Lung (tissue), 12 donors: Measurements from ENCODE around the gene VEGFC. TPM values are rescaled to one million over a fixed set of nuclear protein-coding genes. Genes with fewer than 3 reads are reported as not detected.

Experiments
- ATAC-seq: fragments of 200-7000 bp; cut with Tn5 transposase; one replicate; pipeline ENCODE4 v1.9.1; 2020; ENCODE audit warnings: moderate number of reproducible peaks; ENCODE audit not compliant: insufficient read depth, low FRiP score
- DNase-seq, 3 donors: peaks; one replicate each; pipeline ENCODE4 v3.0.0-alpha.2; 2013 to 2017
- H3K27ac ChIP-seq, 2 donors: one replicate each; pipeline ENCODE4 v1.5.1; 2013; ENCODE audit warnings: mild to moderate bottlenecking in 2 of 2, moderate library complexity in 2 of 2, control low read depth in 1 of 2, inconsistent platforms in 1 of 2, low read depth in 1 of 2, low read length in 1 of 2
- H3K27me3 ChIP-seq, 3 donors: one replicate each; pipeline ENCODE4 v1.5.1; 2013; ENCODE audit warnings: low read length in 2 of 3; ENCODE audit not compliant: control insufficient read depth in 3 of 3, insufficient read depth in 3 of 3
- H3K36me3 ChIP-seq, 4 donors: one replicate each; pipeline ENCODE4 v1.5.1; 2013; ENCODE audit warnings: low read length in 4 of 4, mild to moderate bottlenecking in 1 of 4, moderate library complexity in 1 of 4; ENCODE audit not compliant: control insufficient read depth in 4 of 4, insufficient read depth in 4 of 4
- H3K4me1 ChIP-seq, 5 donors: one replicate each; pipeline ENCODE4 v1.5.1; 2013; ENCODE audit warnings: low read length in 5 of 5, mild to moderate bottlenecking in 2 of 5, moderate library complexity in 1 of 5; ENCODE audit not compliant: control insufficient read depth in 5 of 5, insufficient read depth in 5 of 5
- H3K4me3 ChIP-seq: one replicate; pipeline ENCODE4 v1.5.1; 2013; ENCODE audit warnings: mild to moderate bottlenecking, control low read depth, moderate library complexity
- H3K9ac ChIP-seq, 2 donors: one replicate each; pipeline ENCODE4 v1.5.1; 2013; ENCODE audit warnings: low read length in 2 of 2, control low read depth in 1 of 2; ENCODE audit not compliant: insufficient read depth in 1 of 2
- H3K9me3 ChIP-seq, 4 donors: one replicate each; pipeline ENCODE4 v1.5.1; 2013; ENCODE audit warnings: low read length in 3 of 4, mild to moderate bottlenecking in 1 of 4, moderate library complexity in 1 of 4; ENCODE audit not compliant: control insufficient read depth in 4 of 4, insufficient read depth in 3 of 4
- CTCF ChIP-seq: IDR thresholded peaks from 2 replicates; pipeline ENCODE4 v1.5.1; 2012; ENCODE audit warnings: mild to moderate bottlenecking; ENCODE audit errors: control extremely low read depth, extremely low read depth
- WGBS, 2 donors: extraction: QIAGEN DNeasy Blood & Tissue Kit; methylation state at CpG; one replicate each; pipeline ENCODE4 v1.1.7; 2013; 5-methylcytosine and 5-hydroxymethylcytosine counted together
- polyA plus RNA-seq, 2 donors: library from polyadenylated mRNA; stranded (reverse); fragments of 200-250 nt; gene quantifications; one replicate each; pipeline ENCODE4 v1.2.1, GENCODE V29; 2013
- total RNA-seq, 2 donors: library from RNA; depleted of rRNA in 1 of 2; stranded (reverse); fragments of >200 nt in 1 of 2; gene quantifications; one replicate each; pipeline ENCODE4 v1.2.1, GENCODE V29; 2014 to 2021
- donor health status: control.
- donor health status: control.
- donor health status: Bipolar disorder and iron deficiency.
- donor health status: healthy.
- donor health status: DM: yes; HTN: yes; CAD: no.

VEGFC gene
- total and polyA plus RNA-seq, 4 donors = 4.4 to 22.5 (median 11.1) TPM

- no peak for ATAC-seq
- no peak overlapping the region for H3K4me3 ChIP-seq
- H3K27ac ChIP-seq = no peak overlapping the region
These were observed 83.9 kb downstream of the VEGFC start for GRCh38 chr4:176708771-176709311.

GRCh38 chr4:176690716-176691115 lies 102.0 kb downstream of the VEGFC start:
- H3K4me3 ChIP-seq = no peak overlapping the region
- H3K27me3 ChIP-seq = no peaks in the 10 kb centered on the region
- H3K9ac ChIP-seq = no peak overlapping the region
- TF ChIP-seq CTCF = no peak
- H3K4me1 ChIP-seq = no peaks in the 10 kb centered on the region
- 94 to 97% methylated on average over 5 of the region's 5 CpGs for WGBS, 2 donors
- no peaks in the 10 kb centered on the region for H3K9me3 ChIP-seq
- no peak overlapping the region for H3K27ac ChIP-seq
- no peak for DNase-seq
- no peak for ATAC-seq
- H3K36me3 ChIP-seq = peaks cover 0 to 7% (median 0%) of the 10 kb centered on the region in 4 donors

More at GRCh38 chr4:176708771-176709311, 83.9 kb downstream of the VEGFC start:
- Histone ChIP-seq H3K27me3 (no peaks in the 10 kb centered on the region), H3K9me3 (no peaks in the 10 kb centered on the region), H3K9ac (no peak overlapping the region), H3K36me3 (peaks cover 0 to 8% (median 2%) of the 10 kb centered on the region in 4 donors), H3K4me1 (peaks cover 0 to 6% (median 0%) of the 10 kb centered on the region in 5 donors)
- TF ChIP-seq CTCF = no peak
- no peak for DNase-seq

- Histone ChIP-seq H3K9ac (no peak overlapping the region), H3K27me3 (no peaks in the 10 kb centered on the region), H3K36me3 (peaks cover 0 to 10% (median 3%) of the 10 kb centered on the region in 4 donors), H3K4me3 (no peak overlapping the region), H3K4me1 (peaks cover 0 to 12% (median 4%) of the 10 kb centered on the region in 5 donors), H3K9me3 (no peaks in the 10 kb centered on the region), H3K27ac (peak overlapping the region in 1 of 2 donors; percentile 33)
- TF ChIP-seq CTCF = no peak
- 57 to 74% methylated on average over 4 of the region's 4 CpGs for WGBS, 2 donors
- DNase-seq (peak in 2 of 3 donors; percentile 21 to 66), ATAC-seq (no peak)
These were observed 112.0 kb downstream of the VEGFC start for GRCh38 chr4:176680668-176681180.
